B cell (primary cell): ENCODE data around the gene CA14. TPM values are rescaled to one million over a fixed set of nuclear protein-coding genes. Genes with fewer than 3 reads are reported as not detected.

Experiments used
- ATAC-seq: fragments of 200-7000 bp; cut with Tn5 transposase; one replicate; pipeline ENCODE4 v1.10.0; 2021; ENCODE audit warnings: low read depth, mild to moderate bottlenecking, moderate number of reproducible peaks, moderate library complexity
- CTCF ChIA-PET: fragments of 350-600 bp; sonication (Branson Sonifier 250); formaldehyde crosslinking; loops from one replicate; lab custom pipeline; 2021; ENCODE audit warnings: antibody characterized with exemption, inconsistent platforms; lab: Charles Lee
- POLR2A ChIA-PET: fragments of 350-600 bp; sonication (Branson Sonifier 250); formaldehyde crosslinking; loops from one replicate; lab custom pipeline; 2021; ENCODE audit warnings: antibody characterized with exemption; lab: Charles Lee
- DNase-seq: peaks from one replicate; pipeline ENCODE4 v3.0.0; 2013
- H2AFZ ChIP-seq: 2 replicates; pipeline ENCODE4 v1.6.1; 2012; ENCODE audit warnings: mild to moderate bottlenecking, low read depth, low read length; ENCODE audit not compliant: insufficient read depth, poor library complexity, severe bottlenecking
- H3K27ac ChIP-seq, 2 donors: 1 replicate in 1 of 2; 2 replicates in 1 of 2; pipeline ENCODE4 v1.5.1; 2012 to 2013; ENCODE audit warnings: low read length in 2 of 2, mild to moderate bottlenecking in 2 of 2, moderate library complexity in 1 of 2
- H3K27me3 ChIP-seq, 4 experiments: fragments of 200-600 bp in 1 of 4; sonication (generic) in 1 of 4; replicated peaks in 1 of 4; 1 replicate in 2 of 4; 2 replicates in 2 of 4; pipeline versions ENCODE4 v1.6.1 to v1.7.0; 2013 to 2016; ENCODE audit warnings: low read length in 3 of 4, mild to moderate bottlenecking in 2 of 4, mixed read lengths in 1 of 4, moderate library complexity in 1 of 4; ENCODE audit not compliant: insufficient read depth in 4 of 4, control insufficient read depth in 3 of 4; ENCODE audit errors: control extremely low read depth in 1 of 4
- H3K36me3 ChIP-seq, 2 experiments: replicated peaks in 1 of 2; 1 replicate in 1 of 2; 2 replicates in 1 of 2; pipeline versions ENCODE4 v1.6.1 to v1.7.1; 2013; ENCODE audit warnings: low read length in 1 of 2; ENCODE audit not compliant: insufficient read depth in 2 of 2, control insufficient read depth in 1 of 2; ENCODE audit errors: control extremely low read depth in 1 of 2, extremely low read depth in 1 of 2
- H3K4me1 ChIP-seq, 2 donors: fragments of 200-600 bp in 1 of 2; sonication (generic) in 1 of 2; 1 replicate in 1 of 2; 2 replicates in 1 of 2; pipeline versions ENCODE4 v1.5.1 to v1.6.1; 2013 to 2017; ENCODE audit warnings: low read length in 2 of 2; ENCODE audit not compliant: control insufficient read depth in 2 of 2, insufficient read depth in 2 of 2
- H3K4me2 ChIP-seq: replicated peaks from 2 replicates; pipeline ENCODE3; 2012; ENCODE audit warnings: mild to moderate bottlenecking, low read depth, low read length; ENCODE audit not compliant: poor library complexity, severe bottlenecking
- H3K4me3 ChIP-seq, 5 experiments: fragments of 200-600 bp in 1 of 5; sonication (generic) in 1 of 5; 1 replicate in 3 of 5; 2 replicates in 2 of 5; pipeline versions ENCODE4 v1.5.1 to v1.7.0; 2011 to 2016; ENCODE audit warnings: low read length in 4 of 5, mild to moderate bottlenecking in 4 of 5, low read depth in 2 of 5, control low read depth in 1 of 5, moderate library complexity in 1 of 5; ENCODE audit not compliant: insufficient read depth in 1 of 5; ENCODE audit errors: control extremely low read depth in 1 of 5, extremely low read depth in 1 of 5
- H3K79me2 ChIP-seq: fragments of 200-600 bp; sonication (generic); one replicate; pipeline ENCODE4 v1.6.0; 2016; ENCODE audit warnings: low read length; ENCODE audit not compliant: control insufficient read depth, insufficient read depth
- H3K9ac ChIP-seq: fragments of 200-600 bp; sonication (generic); 2 replicates; pipeline ENCODE4 v1.6.1; 2017; ENCODE audit warnings: mild to moderate bottlenecking, low read length, moderate library complexity
- H3K9me3 ChIP-seq, 3 donors: one replicate each; pipeline versions ENCODE4 v1.6.1 to v1.7.1; 2013; ENCODE audit warnings: low read length in 2 of 3; ENCODE audit not compliant: control insufficient read depth in 2 of 3, insufficient read depth in 1 of 3; ENCODE audit errors: control extremely low read depth in 1 of 3
- H4K20me1 ChIP-seq: 2 replicates; pipeline ENCODE4 v1.6.0; 2012; ENCODE audit warnings: mild to moderate bottlenecking, low read length; ENCODE audit not compliant: insufficient read depth, control insufficient read depth, poor library complexity, severe bottlenecking
- H3K27ac Mint-ChIP-seq: one replicate; pipeline ENCODE4 v1.8.0; 2021; ENCODE audit warnings: mixed read lengths
- H3K27me3 Mint-ChIP-seq: one replicate; pipeline ENCODE4 v1.8.0; 2021; ENCODE audit warnings: mixed read lengths
- H3K4me1 Mint-ChIP-seq: one replicate; pipeline ENCODE4 v1.8.0; 2021; ENCODE audit warnings: mixed read lengths
- H3K4me3 Mint-ChIP-seq: one replicate; pipeline ENCODE4 v1.8.0; 2021; ENCODE audit warnings: mixed read lengths
- H3K9me3 Mint-ChIP-seq: one replicate; pipeline ENCODE4 v1.8.0; 2022; ENCODE audit warnings: mixed read lengths; ENCODE audit not compliant: insufficient read depth
- EZH2 ChIP-seq: IDR thresholded peaks from 2 replicates; pipeline ENCODE4 v1.6.1; 2012; ENCODE audit warnings: borderline replicate concordance, low read depth, mild to moderate bottlenecking, moderate library complexity, low read length; ENCODE audit not compliant: insufficient read depth, poor library complexity, severe bottlenecking
- WGBS: methylation state at CpG from one replicate; pipeline ENCODE4 v1.1.5; 2013; ENCODE audit warnings: missing lambda C conversion rate; ENCODE audit not compliant: insufficient coverage; 5-methylcytosine and 5-hydroxymethylcytosine counted together
- intact Hi-C: fragments of 100-400 bp; cut with micrococcal nuclease; formaldehyde crosslinking; loops from one replicate; pipeline ENCODE4 v1.10.0; 2022
- polyA plus RNA-seq: library from polyadenylated mRNA; depleted of rRNA; stranded (reverse); fragments of >200 nt; gene quantifications from 2 replicates; pipeline ENCODE4 v1.2.3, GENCODE V29; 2012
- total RNA-seq, 2 donors: library from RNA; stranded (reverse); fragments of 120-200 nt in 1 of 2; gene quantifications; 1 replicate in 1 of 2; 2 replicates in 1 of 2; pipeline versions ENCODE4 v1.2.3 to v1.2.4, GENCODE V29; 2013 to 2022
- TF ChIP-seq, protein P1 (sequence below): fragments of 200-600 bp; IDR thresholded peaks from one replicate; pipeline ENCODE4 v1.8.0; 2022; ENCODE audit warnings: antibody characterized with exemption, mild to moderate bottlenecking

Gene CA14
- total and polyA plus RNA-seq, 2 donors (not counting 1 experiment from before 2014, with no cell fraction given) = not detected

DNA sequence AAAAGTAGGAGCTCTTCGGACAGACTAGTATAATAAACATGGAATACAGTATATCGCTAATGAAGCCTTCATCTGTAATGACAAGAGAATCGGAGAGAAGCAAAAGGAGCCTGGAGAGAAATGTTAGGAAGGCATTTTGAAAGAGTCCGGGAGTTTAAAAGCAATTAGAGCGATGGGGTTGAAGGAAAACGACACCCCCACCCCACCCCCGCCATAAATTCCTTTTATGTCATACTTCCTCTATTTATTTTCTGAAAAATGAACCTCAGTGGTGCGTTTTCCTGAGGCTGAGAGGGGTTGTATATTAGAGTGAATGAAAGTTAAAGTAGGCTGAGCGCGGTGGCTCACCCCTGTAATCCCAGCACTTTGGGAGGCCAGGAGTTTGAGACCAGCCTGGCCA lies 11.9 kb downstream of the CA14 start:
- Mint-ChIP-seq H3K4me3 (peak overlapping the region; percentile 97), H3K27ac (peak overlapping the region; percentile 98), H3K4me1 (peaks cover 30% of the 10 kb centered on the region), H3K27me3 (peaks cover 6% of the 10 kb centered on the region), H3K9me3 (no peaks in the 10 kb centered on the region)
- intact Hi-C loops = loop anchor here (1.0 kb wide), 4 partner anchors 12 to 95 kb away; partner anchors contain the start of genes ANP32E, MRPS21 and RPRD2
- POLR2A ChIA-PET = interaction anchor here (0.6 to 1.2 kb wide), 5 partner anchors 13 to 383 kb away, joined by 3 to 7 read pairs (median 6); partner anchors contain the start of genes ANP32E, CIART and RPRD2
- WGBS = no CpG with 5 or more reads among the region's 10 CpGs
- peak overlapping the region; percentile 93 for H3K4me2 ChIP-seq
- peak overlapping the region; percentile 62 to 98 (median 95) for H3K4me3 ChIP-seq
- ATAC-seq (no peak), DNase-seq (no peak)
- TF ChIP-seq EZH2 = no peak
- H3K27ac ChIP-seq = peak overlapping the region; percentile 94 to 95
- CTCF ChIA-PET = interaction anchor here (1.0 to 4.3 kb wide), 3 partner anchors 9 to 13 kb away, joined by 4 to 22 read pairs (median 21); no protein-coding TSS in a partner anchor
- H3K9me3 ChIP-seq = no peaks in the 10 kb centered on the region
- peaks cover 0 to 28% of the 10 kb centered on the region in 2 experiments for H3K36me3 ChIP-seq
- peaks cover 8% of the 10 kb centered on the region for H4K20me1 ChIP-seq
- H2AFZ ChIP-seq = peak overlapping the region; percentile 90
- H3K27me3 ChIP-seq = no peaks in the 10 kb centered on the region
- H3K4me1 ChIP-seq = peaks cover 19 to 27% of the 10 kb centered on the region in 2 donors
- H3K79me2 ChIP-seq = peaks cover 31% of the 10 kb centered on the region
- peak overlapping the region; percentile 98 for H3K9ac ChIP-seq

DNA sequence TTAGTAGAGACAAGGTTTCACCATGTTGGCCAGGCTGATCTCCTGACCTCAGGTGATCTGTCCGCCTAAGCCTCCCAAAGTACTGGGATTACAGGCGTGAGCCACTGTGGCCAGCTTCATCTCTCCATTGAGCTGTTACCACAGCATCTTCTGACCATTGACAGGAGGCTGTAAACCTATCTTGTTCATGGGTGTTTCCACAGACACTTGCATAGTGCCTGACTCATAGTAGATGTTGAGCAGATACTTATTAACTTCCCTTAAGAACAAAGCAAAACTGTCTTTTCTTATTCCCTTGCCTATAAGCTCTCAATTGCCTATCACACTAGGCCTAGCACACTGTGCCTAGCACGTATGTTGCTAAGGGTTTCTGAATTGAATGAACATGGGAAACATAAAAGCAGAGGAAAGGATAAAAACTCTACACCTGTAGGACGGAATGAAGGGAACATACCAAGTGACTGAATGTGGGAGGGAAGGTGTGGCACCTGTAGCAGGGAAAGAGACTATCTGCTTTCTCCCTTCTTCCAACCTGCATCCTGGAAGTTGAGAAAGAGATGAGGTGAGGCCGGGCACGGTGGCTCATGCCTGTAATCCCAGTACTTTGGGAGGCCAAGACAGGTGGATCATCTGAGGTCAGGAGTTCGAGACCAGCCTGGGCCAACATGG lies 13.9 kb downstream of the CA14 start:
- Histone ChIP-seq H4K20me1 (peaks cover 8% of the 10 kb centered on the region), H3K9me3 (no peaks in the 10 kb centered on the region), H3K27ac (no peak overlapping the region), H3K27me3 (no peaks in the 10 kb centered on the region), H3K4me1 (peaks cover 19 to 27% of the 10 kb centered on the region in 2 donors), H2AFZ (no peak overlapping the region), H3K4me3 (no peak overlapping the region), H3K36me3 (peaks cover 0 to 12% of the 10 kb centered on the region in 2 experiments), H3K79me2 (peaks cover 29% of the 10 kb centered on the region), H3K9ac (no peak overlapping the region), H3K4me2 (no peak overlapping the region)
- Mint-ChIP-seq H3K4me1 (peaks cover 30% of the 10 kb centered on the region), H3K4me3 (no peak overlapping the region), H3K27me3 (peaks cover 6% of the 10 kb centered on the region), H3K9me3 (no peaks in the 10 kb centered on the region), H3K27ac (no peak overlapping the region)
- ChIA-PET POLR2A (interaction anchor here (0.7 kb wide), 1 partner anchor 15 kb away, joined by 4 read pairs; no protein-coding TSS in a partner anchor), CTCF (interaction anchor here (1.2 to 4.3 kb wide), 3 partner anchors 9 to 15 kb away, joined by 3 to 22 read pairs (median 8); no protein-coding TSS in a partner anchor)
- 97% methylated on average over 5 of the region's 7 CpGs for WGBS
- TF ChIP-seq EZH2 = no peak
- TF ChIP-seq, protein P1, sequence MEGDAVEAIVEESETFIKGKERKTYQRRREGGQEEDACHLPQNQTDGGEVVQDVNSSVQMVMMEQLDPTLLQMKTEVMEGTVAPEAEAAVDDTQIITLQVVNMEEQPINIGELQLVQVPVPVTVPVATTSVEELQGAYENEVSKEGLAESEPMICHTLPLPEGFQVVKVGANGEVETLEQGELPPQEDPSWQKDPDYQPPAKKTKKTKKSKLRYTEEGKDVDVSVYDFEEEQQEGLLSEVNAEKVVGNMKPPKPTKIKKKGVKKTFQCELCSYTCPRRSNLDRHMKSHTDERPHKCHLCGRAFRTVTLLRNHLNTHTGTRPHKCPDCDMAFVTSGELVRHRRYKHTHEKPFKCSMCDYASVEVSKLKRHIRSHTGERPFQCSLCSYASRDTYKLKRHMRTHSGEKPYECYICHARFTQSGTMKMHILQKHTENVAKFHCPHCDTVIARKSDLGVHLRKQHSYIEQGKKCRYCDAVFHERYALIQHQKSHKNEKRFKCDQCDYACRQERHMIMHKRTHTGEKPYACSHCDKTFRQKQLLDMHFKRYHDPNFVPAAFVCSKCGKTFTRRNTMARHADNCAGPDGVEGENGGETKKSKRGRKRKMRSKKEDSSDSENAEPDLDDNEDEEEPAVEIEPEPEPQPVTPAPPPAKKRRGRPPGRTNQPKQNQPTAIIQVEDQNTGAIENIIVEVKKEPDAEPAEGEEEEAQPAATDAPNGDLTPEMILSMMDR = no peak
- ATAC-seq (no peak), DNase-seq (no peak)
- intact Hi-C loops = no loop called here
